NCI-H2081 treated with DMSO at 0.1 percent for 48 hours (cell line): ENCODE measurements around the gene KRTAP5-6.
"Not testable (repeated sequence)": the region's sequence is repeated elsewhere in the genome, so short reads cannot be mapped to it uniquely, and the experiment has no call there.

Source experiments
- DNase-seq: peaks from one replicate; lab custom pipeline; 2025; lab: John Stamatoyannopoulos, UW

KRTAP5-6 gene

DNA sequence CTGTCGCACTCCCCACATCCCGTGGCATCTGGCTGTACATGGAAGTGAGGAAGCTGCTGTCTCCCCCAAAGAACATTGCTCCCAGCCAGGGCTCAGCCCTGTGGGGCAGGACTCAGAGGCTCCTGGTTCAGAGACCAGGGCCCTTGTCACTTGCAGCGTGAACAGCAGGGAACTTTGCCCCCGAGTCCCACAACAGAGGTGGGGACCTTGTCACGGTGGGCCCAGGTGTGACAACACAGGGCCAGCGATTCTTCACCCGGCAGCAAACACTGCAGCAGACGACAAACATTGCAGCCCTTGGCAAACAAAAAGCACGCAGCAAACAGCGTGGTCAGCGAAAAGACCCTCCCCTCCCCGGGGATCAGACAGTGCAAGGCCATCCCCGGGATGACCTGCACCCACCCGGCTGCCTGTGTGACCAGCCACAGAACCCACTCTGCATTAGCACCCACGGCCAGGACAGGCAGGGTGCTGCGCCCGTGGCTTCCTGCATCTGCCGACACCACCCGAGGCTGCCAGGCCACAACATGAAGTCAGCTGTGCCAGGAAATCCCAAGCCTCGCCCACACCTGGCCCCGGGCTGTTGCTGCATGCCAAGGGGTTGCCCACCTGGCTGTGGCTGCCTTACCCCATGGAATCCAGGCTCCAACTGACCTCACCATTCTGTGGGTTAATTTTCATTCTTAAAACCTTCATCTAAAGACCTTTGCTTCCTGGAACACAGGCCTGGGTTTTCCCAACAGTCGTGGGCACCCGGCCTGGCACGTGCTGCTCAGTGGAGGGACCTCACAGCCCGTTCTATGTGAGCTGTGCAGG lies 35.3 kb upstream of the KRTAP5-6 start:
- DNase-seq = not testable (repeated sequence)

GRCh38 chr11:1662699-1663283 lies 34.2 kb upstream of the KRTAP5-6 start:
- DNase-seq = not testable (repeated sequence)

DNA sequence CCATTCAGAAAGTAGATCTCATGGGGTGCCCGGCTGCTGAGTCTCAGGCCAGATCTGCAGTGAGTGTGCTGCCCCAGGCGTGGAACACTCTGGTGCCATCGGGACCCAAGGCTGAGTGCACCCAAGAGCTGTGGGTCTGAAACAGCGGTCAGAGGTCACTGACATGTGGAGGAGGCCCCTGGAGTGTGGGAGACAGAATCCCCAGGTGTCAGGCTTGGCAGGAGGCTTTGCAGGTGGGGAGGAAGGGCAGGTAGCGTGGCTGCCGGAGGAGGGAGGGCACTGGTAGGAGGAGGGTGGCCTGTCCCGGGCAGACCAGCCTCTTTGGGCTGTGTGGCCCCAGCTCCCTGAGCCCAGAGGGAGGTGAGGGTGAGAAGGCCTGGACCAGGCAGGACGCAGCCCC lies 31.7 kb upstream of the KRTAP5-6 start:
- DNase-seq = no peak

DNA sequence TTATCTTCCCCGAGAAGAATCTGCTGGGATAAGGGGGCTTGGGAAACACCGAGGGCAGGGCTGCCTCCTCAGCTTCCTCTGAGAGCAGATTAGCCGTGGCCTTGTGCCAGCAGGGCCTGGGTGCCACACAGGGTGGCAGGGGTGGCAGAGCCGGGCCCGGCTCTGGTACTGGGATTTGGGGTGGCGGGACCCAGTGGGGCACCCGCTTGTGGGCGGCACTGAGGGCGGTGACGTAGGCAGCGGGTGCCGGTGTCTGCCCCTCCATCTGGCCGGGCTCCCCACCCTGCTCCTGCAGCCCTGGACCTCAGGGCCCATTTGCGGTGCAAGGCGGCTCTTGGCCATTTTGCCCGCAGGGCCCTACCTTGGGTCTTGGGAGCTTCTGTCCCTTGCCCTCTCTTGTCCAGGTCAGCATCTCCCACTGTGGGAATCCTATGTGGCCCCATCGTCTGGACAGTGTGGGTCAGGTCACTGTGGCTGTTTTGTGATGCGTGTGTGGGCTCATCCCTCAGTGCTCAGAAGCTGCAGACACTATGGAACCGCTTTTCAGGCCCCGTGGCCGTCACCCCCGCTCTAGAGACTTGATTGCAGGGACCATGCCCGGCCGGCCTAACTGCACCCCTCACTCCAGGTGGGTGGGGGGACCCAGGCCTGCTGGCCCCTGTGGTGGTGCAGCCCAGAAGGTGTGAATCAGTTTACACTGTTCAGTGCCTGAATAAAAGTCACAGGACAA lies 29.7 kb upstream of the KRTAP5-6 start:
- DNase-seq = no peak

DNA sequence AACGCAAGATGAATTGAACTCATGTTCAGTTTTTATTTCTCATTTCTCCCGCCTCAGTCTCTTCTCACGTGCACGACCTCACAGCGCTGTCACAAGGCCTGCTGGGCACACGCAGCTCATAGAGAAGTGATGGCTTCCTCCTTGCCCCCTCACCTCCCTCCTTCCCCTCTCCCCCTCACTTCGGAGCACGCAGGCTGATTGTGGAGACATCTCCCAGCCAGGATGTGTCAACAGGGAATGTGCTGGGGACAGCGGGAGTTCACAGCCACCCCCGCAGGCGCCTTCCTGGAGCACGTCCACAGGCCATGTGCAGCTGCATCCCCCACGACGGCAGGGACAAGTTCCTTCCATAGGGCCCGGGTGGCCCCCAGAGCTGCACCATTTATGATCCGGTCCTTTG lies 29.1 kb upstream of the KRTAP5-6 start:
- DNase-seq = no peak

DNA sequence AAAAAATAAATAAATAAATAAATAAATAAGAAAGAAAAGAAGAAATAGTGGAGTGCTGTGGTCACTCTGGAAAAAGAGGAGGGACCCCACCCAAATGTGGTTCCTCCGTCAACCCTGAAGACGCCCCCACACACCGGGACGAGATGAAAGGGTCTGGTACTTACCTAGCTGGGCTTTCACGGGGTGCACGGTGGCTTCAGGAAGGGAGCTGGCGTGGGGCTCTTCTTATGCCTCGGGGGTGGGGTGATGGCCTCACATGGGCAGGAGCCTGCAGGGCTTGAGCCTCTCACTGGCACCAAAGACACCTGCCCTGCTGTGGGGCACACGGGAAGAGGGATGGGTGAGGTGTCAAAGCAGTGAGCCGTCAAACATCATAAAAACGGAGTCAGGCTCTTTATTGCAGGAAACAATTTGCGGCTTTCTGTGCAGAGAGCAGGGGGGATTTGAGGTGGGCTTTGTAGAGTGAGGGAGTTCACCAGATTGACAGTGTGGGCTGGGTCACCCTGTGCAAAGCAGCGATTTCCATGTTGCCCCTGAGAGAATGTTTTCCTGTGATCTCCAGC lies 28.0 kb upstream of the KRTAP5-6 start:
- no peak for DNase-seq

DNA sequence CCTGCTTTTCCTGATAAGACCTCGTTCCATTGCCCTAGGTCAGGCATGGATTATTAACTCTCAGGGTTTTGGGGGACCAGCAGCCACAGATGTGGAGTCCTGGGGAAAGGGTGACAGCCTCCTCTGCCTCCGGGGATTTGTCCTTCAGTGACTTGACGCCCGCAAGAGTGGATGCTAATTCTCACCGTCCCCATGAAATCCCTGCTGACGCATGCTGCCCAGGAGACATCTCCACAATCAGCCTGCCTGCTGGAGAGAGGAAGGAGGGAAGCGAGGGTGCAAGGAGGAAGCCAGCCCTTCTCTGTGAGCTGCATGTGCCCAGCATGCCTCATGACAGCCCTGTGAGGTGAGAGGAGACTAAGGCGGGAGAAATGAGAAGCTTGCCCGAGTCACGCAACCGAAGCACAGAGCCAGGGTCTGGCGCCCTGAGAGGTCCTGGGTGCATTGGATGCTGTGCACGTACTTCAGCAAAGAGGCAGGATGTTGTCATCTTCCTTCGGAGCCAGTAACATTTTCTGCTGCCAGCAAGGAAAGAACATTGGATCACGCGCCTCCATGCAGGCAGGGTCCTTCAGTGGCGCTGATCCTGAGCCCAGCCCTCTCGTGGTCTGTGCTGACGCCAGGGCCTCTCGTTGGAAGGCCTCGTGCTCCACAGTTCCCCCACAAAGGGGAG lies 27.3 kb upstream of the KRTAP5-6 start:
- no peak for DNase-seq

GRCh38 chr11:1670457-1670856 lies 26.5 kb upstream of the KRTAP5-6 start:
- not testable (repeated sequence) for DNase-seq

GRCh38 chr11:1670905-1671371 lies 26.1 kb upstream of the KRTAP5-6 start:
- no peak for DNase-seq

DNA sequence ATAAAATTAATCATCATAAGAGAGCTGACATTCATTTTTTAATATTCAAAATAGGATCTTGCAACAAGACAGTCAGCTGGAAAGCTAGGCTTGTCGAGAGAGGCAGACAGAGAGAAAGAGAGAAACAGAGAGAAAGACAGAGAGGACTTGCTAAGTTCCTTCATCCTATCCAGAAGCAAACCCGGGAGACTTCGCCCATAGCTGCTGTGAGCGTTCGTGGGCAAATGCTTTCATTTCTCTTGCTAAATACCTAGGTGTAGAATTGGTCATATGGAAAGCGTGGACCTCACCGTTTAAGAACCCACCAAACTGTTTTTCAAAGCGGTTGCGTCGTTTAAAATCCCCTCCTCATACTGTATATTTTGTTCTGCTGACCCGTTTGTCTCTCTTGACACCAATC lies 25.3 kb upstream of the KRTAP5-6 start:
- DNase-seq = no peak

- no peak for DNase-seq
These were observed 24.2 kb upstream of the KRTAP5-6 start for GRCh38 chr11:1672613-1673350.

DNA sequence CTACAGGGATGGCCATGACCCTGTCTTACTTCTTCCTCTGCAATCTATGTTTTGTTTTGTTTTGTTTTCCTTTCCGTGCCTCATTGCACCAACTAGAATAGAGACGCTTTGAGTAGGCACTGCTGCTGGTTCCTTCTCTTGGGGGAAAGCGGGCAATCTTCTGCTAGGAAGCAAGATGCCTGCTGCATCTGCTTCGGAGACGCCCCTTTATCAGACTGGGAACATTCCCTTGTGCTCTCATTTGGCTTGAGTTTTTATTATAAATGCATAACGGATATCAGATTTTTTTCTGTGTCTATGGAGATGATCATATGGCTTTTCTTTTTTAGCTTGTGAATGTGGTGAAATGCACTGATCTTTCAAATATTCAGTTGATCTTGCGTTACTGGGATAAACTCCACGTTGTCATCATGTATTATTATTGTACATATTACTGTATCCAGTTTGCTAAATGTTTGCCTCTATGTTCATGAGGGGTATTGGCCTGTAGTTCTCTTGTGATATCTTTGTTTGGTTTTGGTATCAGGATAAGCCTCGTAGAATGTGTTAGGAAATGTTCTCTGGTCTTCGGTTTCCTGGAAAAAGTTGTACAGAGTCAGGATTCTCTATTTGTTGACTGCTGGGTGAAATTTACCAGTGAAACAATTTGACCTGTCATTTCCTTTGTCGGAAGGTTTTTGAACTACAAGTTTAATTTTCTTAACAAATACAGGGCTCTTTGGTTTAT lies 23.4 kb upstream of the KRTAP5-6 start:
- DNase-seq = no peak

DNA sequence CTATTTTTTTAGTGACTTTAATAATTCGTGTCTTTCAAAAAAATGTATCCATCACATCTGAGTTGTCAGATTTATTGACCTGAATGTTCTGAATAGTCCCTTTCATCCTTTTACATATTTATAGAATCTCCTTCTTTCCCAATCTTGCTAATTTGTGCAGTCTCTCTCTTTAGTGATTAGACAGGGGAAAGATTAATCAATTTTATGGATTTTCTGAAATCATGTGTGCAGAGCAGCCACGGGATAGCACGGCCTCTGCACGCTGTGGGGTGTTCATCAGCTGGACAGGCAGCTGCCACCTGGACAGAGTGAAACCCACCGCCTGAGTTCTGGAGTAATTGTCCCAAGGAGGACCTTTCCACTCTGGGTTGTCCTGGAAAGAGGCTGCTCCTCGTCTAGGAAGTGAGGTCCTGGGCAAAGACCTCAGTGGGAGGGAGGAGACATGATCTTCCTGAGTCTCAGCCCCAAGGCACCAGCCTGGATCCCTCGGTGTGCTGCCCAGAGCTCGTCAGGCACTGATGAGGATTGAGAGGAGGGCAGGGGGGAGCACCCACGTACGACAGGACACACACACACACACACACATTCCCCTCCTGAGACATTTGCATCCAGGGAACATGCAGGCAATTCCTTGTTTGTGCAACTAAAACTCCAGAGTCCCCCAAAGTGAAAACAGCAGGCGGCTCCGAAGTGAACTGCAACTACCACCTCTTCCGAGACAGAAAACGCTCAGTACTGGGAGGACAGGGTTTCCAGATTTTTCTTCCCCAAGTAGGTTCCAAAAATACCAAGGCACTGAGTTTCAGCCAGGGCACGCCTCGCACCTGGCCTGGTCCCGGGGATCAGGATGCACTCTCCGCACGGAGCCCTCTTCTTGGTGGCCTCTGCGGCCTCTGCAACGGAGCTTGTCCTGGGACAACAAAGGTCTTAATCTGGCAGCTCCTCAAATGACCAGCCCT lies 22.5 kb upstream of the KRTAP5-6 start:
- DNase-seq = no peak

GRCh38 chr11:1675536-1676228 lies 21.3 kb upstream of the KRTAP5-6 start:
- no peak for DNase-seq

GRCh38 chr11:1676229-1676740 lies 20.7 kb upstream of the KRTAP5-6 start:
- DNase-seq = no peak

DNA sequence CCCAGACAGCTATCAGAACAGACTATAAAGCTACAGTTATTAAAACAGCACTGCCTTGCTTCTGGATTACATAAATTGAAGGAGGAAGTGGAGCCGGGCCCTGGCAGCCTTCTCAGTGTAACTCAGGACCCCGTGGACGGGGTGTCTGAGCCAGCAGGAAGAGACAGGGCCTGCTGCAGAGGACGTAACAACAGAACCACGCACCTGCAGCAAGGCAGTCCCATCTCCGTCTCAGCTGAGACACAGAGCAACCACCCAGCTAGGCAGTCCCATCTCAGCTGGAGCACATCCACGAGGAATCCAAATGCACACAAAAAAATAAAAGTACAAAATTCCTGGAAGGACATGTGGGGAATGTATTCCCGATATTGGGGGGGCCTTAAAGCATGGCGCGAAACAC lies 17.1 kb upstream of the KRTAP5-6 start:
- DNase-seq = no peak

DNA sequence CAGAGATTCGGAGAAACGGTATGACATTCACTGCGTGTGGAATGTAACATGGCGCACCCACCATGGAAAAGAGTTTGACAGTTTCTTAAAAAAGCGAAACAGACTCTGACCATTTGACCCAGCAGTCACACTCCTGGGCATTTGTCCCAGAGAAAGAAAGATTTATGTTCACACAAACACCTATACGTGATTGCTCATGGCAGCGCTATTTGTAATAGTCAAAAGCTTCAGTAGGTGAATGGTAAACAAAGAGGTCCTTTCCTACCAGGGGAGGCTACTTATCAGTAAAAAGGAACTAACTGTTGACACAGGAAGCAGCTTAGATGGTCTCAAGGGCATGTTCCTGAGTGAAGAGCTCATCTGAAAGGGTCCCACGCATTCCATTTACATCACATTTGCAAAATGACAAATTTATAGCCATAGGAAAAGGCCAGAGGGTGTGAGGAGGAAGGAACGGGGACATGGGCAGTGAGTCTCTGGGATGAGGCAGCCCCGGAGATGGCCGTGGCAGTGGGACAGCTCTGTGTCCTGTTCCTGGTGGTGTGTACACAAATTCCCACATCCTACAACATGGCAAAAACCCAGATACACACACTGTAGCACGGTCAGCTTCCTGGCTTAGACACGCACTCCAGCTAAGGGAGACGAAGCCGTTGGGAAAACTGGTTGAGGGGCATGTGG lies 14.6 kb upstream of the KRTAP5-6 start:
- DNase-seq = no peak

- DNase-seq = not testable (repeated sequence)
These were observed 13.8 kb upstream of the KRTAP5-6 start for GRCh38 chr11:1683216-1683615.
